Testis (tissue), 3 donors: ENCODE measurements around the gene NOD2. TPM values are rescaled to one million over a fixed set of nuclear protein-coding genes. Genes with fewer than 3 reads are reported as not detected.

ENCODE experiments used
- DNase-seq: peaks from one replicate; pipeline ENCODE4 v3.0.0-alpha.2; 2019
- H3K27ac ChIP-seq, 2 donors: fragments of 200-600 bp; sonication (generic); one replicate each; pipeline ENCODE4 v1.5.1; 2019
- H3K27me3 ChIP-seq: fragments of 200-600 bp; sonication (generic); one replicate; pipeline ENCODE4 v1.5.1; 2019
- H3K36me3 ChIP-seq: fragments of 200-600 bp; sonication (generic); one replicate; pipeline ENCODE4 v1.5.1; 2017; ENCODE audit warnings: low read depth; ENCODE audit errors: missing control alignments
- H3K4me1 ChIP-seq: fragments of 200-600 bp; sonication (generic); one replicate; pipeline ENCODE4 v1.5.1; 2019
- H3K4me3 ChIP-seq, 2 donors: fragments of 200-600 bp; sonication (generic); one replicate each; pipeline ENCODE4 v1.5.1; 2017 to 2019
- H3K9me3 ChIP-seq: fragments of 200-600 bp; sonication (generic); one replicate; pipeline ENCODE4 v1.5.1; 2017
- CTCF ChIP-seq, 3 experiments: fragments of 450-650 bp in 2 of 3; fragments of 200-600 bp in 1 of 3; sonication (generic) in 1 of 3; IDR thresholded peaks; one replicate each; pipeline ENCODE4 v1.5.1; 2016 to 2019; ENCODE audit warnings: antibody characterized with exemption in 3 of 3, mild to moderate bottlenecking in 2 of 3, moderate library complexity in 1 of 3
- POLR2A ChIP-seq: fragments of 450-650 bp; IDR thresholded peaks from one replicate; pipeline ENCODE4 v1.6.1; 2017; ENCODE audit warnings: antibody characterized with exemption, mild to moderate bottlenecking, moderate library complexity
- WGBS, 2 donors: methylation state at CpG; one replicate each; pipeline ENCODE4 v1.1.5; 2018; 5-methylcytosine and 5-hydroxymethylcytosine counted together
- intact Hi-C: fragments of 100-400 bp; cut with DNase I; formaldehyde crosslinking; loops from one replicate; pipeline ENCODE4 v1.15.1; 2023; ENCODE audit warnings: low total_unique reads
- polyA plus RNA-seq: library from polyadenylated mRNA; stranded (reverse); fragments of 350-450 nt; fragmentation: Illumina TruSeq; extraction: RNeasy Lipid Tissue Mini Kit (QIAGEN cat#74804); gene quantifications from one replicate; pipeline ENCODE4 v1.2.3, GENCODE V29; 2014; ENCODE audit warnings: low read depth, low replicate concordance; ENCODE audit not compliant: insufficient read depth
- total RNA-seq, 2 donors: library from RNA; depleted of rRNA; stranded (reverse); fragments of >200 nt; gene quantifications; one replicate each; pipeline ENCODE4 v1.2.3, GENCODE V29; 2016

NOD2 gene
- total and polyA plus RNA-seq, 3 donors from 2014 or later = 1.6 to 4.1 (median 1.7) TPM

GRCh38 chr16:50752471-50753235 lies 59.2 kb downstream of the NOD2 start:
- intact Hi-C loops = no loop called here
- no peaks in the 10 kb centered on the region for H3K4me1 ChIP-seq
- H3K36me3 ChIP-seq = no peaks in the 10 kb centered on the region
- WGBS, 2 donors = 87 to 88% methylated on average over 4 of the region's 4 CpGs
- H3K9me3 ChIP-seq = no peaks in the 10 kb centered on the region
- TF ChIP-seq CTCF (IDR thresholded peaks at IDR 0.05) (no peak), POLR2A (no peak)
- DNase-seq = no peak
- H3K27me3 ChIP-seq = no peaks in the 10 kb centered on the region
- no peak overlapping the region for H3K27ac ChIP-seq
- H3K4me3 ChIP-seq = no peak overlapping the region

- Histone ChIP-seq H3K4me1 (no peaks in the 10 kb centered on the region), H3K36me3 (no peaks in the 10 kb centered on the region), H3K27ac (no peak overlapping the region), H3K27me3 (no peaks in the 10 kb centered on the region), H3K4me3 (no peak overlapping the region), H3K9me3 (no peaks in the 10 kb centered on the region)
- no peak for TF ChIP-seq POLR2A
- TF ChIP-seq CTCF (IDR thresholded peaks at IDR 0.05) = no peak
- intact Hi-C loops = no loop called here
- DNase-seq = no peak
- 80 to 85% methylated on average over 3 of the region's 3 CpGs for WGBS, 2 donors
Measured at GRCh38 chr16:50756473-50756872, 63.1 kb downstream of the NOD2 start.

GRCh38 chr16:50761267-50761666 lies 67.9 kb downstream of the NOD2 start:
- TF ChIP-seq CTCF (IDR thresholded peaks at IDR 0.05) (no peak), POLR2A (no peak)
- no peak overlapping the region for H3K27ac ChIP-seq
- no peaks in the 10 kb centered on the region for H3K27me3 ChIP-seq
- H3K4me3 ChIP-seq = no peak overlapping the region
- WGBS, 2 donors = 74 to 91% methylated on average over 1 of the region's 1 CpG
- DNase-seq = no peak
- intact Hi-C loops = no loop called here
- H3K4me1 ChIP-seq = no peaks in the 10 kb centered on the region
- no peaks in the 10 kb centered on the region for H3K9me3 ChIP-seq
- H3K36me3 ChIP-seq = no peaks in the 10 kb centered on the region

GRCh38 chr16:50762241-50762640 lies 68.8 kb downstream of the NOD2 start:
- H3K36me3 ChIP-seq = no peaks in the 10 kb centered on the region
- WGBS, 2 donors = 81 to 87% methylated on average over 3 of the region's 3 CpGs
- no peak overlapping the region for H3K4me3 ChIP-seq
- H3K4me1 ChIP-seq = no peaks in the 10 kb centered on the region
- intact Hi-C loops = no loop called here
- TF ChIP-seq POLR2A = no peak
- TF ChIP-seq CTCF (IDR thresholded peaks at IDR 0.05) = no peak
- H3K9me3 ChIP-seq = no peaks in the 10 kb centered on the region
- H3K27ac ChIP-seq = no peak overlapping the region
- no peak for DNase-seq
- no peaks in the 10 kb centered on the region for H3K27me3 ChIP-seq

- DNase-seq = no peak
- TF ChIP-seq CTCF (IDR thresholded peaks at IDR 0.05) = no peak
- TF ChIP-seq POLR2A = no peak
- H3K36me3 ChIP-seq = no peaks in the 10 kb centered on the region
- intact Hi-C loops = no loop called here
- H3K27me3 ChIP-seq = no peaks in the 10 kb centered on the region
- no peaks in the 10 kb centered on the region for H3K4me1 ChIP-seq
- 88 to 100% methylated on average over 2 of the region's 2 CpGs for WGBS, 2 donors
- H3K9me3 ChIP-seq = no peaks in the 10 kb centered on the region
- no peak overlapping the region for H3K4me3 ChIP-seq
- H3K27ac ChIP-seq = no peak overlapping the region
Measured at GRCh38 chr16:50763211-50763610, 69.8 kb downstream of the NOD2 start.
